ENCODE data around the gene MYPOP. TPM values are rescaled to one million over a fixed set of nuclear protein-coding genes. Genes with fewer than 3 reads are reported as not detected.

Gene MYPOP
- total RNA-seq, 2 donors from 2014 or later = 8.7 to 9.1 TPM

GRCh38 chr19:45911291-45911690 is 8.9 kb upstream of the MYPOP start:
- TF ChIP-seq POLR2AphosphoS5 (IDR thresholded peaks at IDR 0.05) = no peak
- no peak for TF ChIP-seq POLR2A (IDR thresholded peaks at IDR 0.05)
- TF ChIP-seq CTCF (IDR thresholded peaks at IDR 0.05) = no peak
- Histone ChIP-seq H3K4me1 (replicated peaks) (no peaks in the 10 kb centered on the region), H3K9me3 (no peaks in the 10 kb centered on the region), H3K27ac (no peak overlapping the region), H3K27me3 (replicated peaks; ENCODE audit: insufficient read depth) (peaks cover 3% of the 10 kb centered on the region), H3K4me3 (no peak overlapping the region), H3K36me3 (no peaks in the 10 kb centered on the region)
- intact Hi-C loops (cut with DNase I) = no loop called here
- DNase-seq (ENCODE audit: low spot score) = no peak
- 59% methylated on average over 8 of the region's 8 CpGs for WGBS

DNA sequence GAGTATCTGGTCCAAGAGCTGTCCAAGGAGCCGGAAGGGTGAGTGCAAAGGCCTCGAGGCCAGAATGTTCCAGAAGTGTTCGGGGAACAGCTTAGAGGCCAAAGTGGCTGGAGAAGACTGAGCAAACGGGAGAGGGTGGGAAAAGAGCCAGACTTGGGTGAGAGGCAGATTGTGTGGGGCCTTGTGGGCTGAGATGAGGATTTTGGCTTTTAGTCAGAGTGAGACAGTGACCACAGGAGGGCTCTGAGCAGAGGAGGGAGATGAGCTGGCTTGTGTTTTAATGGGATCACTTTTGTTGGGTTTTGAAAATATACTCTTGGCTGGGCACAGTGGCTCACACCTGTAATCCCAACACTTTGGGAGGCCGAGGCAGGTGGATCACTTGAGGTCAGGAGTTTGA is 6.5 kb upstream of the MYPOP start:
- intact Hi-C loops (cut with DNase I) = no loop called here

DNA sequence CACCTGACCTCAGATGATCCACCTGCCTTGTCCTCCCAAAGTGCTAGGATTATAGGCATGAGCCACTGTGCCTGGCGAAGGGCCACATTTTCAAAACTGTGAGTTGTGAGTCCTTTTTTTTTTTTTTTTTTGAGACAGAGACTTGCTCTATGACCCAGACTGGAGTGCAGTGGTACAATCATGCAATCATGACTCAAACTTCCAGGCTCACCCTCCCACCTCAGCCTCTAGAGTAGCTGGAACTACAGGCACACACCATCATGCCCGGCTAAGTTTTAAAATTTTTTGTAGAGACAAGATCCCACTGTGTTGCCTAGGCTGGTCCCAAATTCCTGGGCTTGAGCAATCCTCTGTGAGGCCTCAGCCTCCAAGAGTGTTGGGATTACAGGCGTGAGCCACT is 3.8 kb upstream of the MYPOP start:
- no peaks in the 10 kb centered on the region for H3K9me3 ChIP-seq
- peaks cover 1% of the 10 kb centered on the region for H3K27me3 ChIP-seq (replicated peaks; ENCODE audit: insufficient read depth)
- no peak for TF ChIP-seq CTCF (IDR thresholded peaks at IDR 0.05)
- no peak overlapping the region for H3K27ac ChIP-seq
- no peak for DNase-seq (ENCODE audit: low spot score)
- H3K36me3 ChIP-seq = no peaks in the 10 kb centered on the region
- no peaks in the 10 kb centered on the region for H3K4me1 ChIP-seq (replicated peaks)
- no peak overlapping the region for H3K4me3 ChIP-seq
- intact Hi-C loops (cut with DNase I) = no loop called here
- WGBS = 78% methylated on average over 3 of the region's 3 CpGs

More for the DNA sequence above, 6.5 kb upstream of the MYPOP start:
- Histone ChIP-seq H3K27me3 (replicated peaks; ENCODE audit: insufficient read depth) (peaks cover 3% of the 10 kb centered on the region), H3K36me3 (no peaks in the 10 kb centered on the region), H3K4me1 (replicated peaks) (no peaks in the 10 kb centered on the region), H3K9me3 (no peaks in the 10 kb centered on the region), H3K4me3 (no peak overlapping the region), H3K27ac (no peak overlapping the region)
- 67% methylated on average over 5 of the region's 5 CpGs for WGBS
- no peak for DNase-seq (ENCODE audit: low spot score)
- TF ChIP-seq POLR2AphosphoS5 (IDR thresholded peaks at IDR 0.05) (no peak), CTCF (IDR thresholded peaks at IDR 0.05) (no peak), POLR2A (IDR thresholded peaks at IDR 0.05) (no peak)

- intact Hi-C loops (cut with DNase I) = no loop called here
- 78% methylated on average over 10 of the region's 10 CpGs for WGBS
Observed at GRCh38 chr19:45905011-45905410, 2.6 kb upstream of the MYPOP start.

More at GRCh38 chr19:45905011-45905410, 2.6 kb upstream of the MYPOP start:
- Histone ChIP-seq H3K27me3 (replicated peaks; ENCODE audit: insufficient read depth) (no peaks in the 10 kb centered on the region), H3K4me1 (replicated peaks) (no peaks in the 10 kb centered on the region), H3K4me3 (no peak overlapping the region), H3K9me3 (no peaks in the 10 kb centered on the region), H3K36me3 (no peaks in the 10 kb centered on the region), H3K27ac (no peak overlapping the region)
- DNase-seq (ENCODE audit: low spot score) = no peak
- TF ChIP-seq POLR2AphosphoS5 (IDR thresholded peaks at IDR 0.05) (no peak), CTCF (IDR thresholded peaks at IDR 0.05) (no peak), POLR2A (IDR thresholded peaks at IDR 0.05) (no peak)

Data from prostate gland (tissue), 2 donors.